GM21423 (cell line): ENCODE results near the gene USP15.

Experiments used
- ATAC-seq: cut with Tn5 transposase; IDR thresholded peaks from one replicate; pipeline ENCODE4 v1.9.1; 2021; ENCODE audit warnings: mild to moderate bottlenecking, moderate library complexity; ENCODE audit not compliant: unreplicated experiment

USP15 gene

DNA sequence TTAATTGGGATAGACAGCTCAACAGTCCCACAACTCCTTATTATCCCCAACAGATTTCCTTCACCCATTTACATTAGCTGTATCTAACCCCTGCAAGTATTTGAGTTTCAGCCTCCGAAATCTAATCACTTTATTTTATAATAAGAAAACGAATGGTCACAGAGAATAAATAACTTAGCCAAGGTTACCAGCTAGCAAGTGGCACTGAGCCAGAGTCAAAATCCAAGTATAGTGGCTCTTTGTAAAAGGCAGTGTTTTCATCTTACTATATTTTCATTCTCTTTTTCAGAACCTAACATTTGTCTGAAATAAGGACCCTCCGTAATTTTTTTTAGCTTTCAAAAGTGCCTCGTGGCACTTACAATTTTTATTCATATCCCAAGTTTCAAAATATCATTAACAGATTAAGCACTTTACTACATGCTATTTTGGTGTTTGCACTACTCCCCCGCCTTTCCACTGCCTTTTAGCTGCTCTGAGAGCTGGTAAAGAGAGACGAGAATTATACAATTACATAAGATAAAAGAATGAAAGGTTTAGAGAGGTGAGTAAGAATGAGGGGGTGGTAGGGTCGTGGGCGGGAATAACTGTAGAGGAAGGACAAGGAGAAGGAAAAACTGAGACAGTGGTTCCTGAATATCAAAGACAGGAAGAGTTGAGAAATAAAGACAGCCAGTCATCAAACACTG is 3.7 kb upstream of the USP15 start:
- no peak for ATAC-seq

DNA sequence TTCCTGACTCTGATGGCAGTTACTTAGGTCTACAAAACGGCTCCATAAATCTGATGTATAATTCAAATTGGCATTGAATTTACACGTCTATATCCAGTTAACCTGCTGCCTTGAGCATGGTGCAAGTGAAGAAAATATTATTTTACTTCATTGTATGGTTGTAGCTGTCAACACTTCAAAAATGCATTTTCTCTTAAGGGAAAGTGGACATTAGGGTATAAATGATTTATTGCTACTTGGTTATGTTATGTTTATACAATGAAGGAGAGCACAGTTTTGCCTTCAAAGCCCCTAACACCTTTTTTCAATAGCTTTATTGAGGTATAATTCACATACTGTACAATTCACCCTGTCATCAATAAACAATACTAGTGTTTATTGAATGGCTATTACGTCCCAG is 2.0 kb upstream of the USP15 start:
- ATAC-seq = no peak

DNA sequence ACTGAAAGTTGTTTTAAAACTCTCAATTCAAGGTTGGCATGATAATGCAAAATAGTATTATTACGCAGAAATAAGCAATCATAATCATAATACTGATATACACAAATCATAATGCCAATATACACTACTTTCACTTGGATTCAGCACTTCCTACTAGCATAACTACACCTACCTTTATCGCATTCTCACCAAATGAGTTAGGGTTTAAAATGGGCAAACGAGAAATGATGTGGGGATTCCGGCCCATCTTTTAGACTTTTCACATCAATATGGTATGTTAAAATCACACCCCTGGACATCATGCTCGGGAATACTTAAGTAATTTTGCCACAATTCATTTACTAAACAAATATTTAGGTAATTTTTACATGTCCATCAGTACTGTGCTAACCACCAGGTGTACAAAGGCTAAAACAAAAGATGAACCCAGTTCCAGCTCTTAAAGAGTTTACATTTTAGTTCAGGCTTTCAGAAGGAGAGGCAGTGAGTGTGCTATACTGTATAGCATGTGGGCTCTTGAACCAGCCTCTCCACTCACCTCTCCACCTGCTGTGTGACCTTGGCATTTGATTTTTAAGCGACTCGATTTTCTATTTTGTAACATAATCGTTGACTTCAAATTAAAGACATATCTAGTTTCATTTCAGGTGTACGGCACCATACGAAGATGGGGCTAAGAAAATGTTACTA is 1.1 kb upstream of the USP15 start:
- ATAC-seq = no peak

DNA sequence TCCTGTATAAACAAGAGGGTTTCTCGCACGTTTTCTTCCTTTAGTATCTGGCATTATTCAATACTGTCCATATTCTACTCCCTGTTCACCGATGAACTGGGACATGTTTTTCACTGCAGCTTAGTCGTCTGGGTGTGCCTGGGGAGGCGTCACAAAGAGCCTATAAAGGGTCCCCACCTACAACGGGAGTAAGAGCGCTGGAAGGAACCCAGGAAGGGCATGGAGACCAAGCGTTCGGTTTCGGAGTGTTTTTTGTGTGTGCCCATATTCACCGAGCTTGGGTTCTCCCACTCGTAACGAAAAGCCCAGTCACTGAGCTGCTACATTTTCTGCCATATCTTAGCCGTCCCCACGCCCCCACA is 592 bp upstream of the USP15 start:
- ATAC-seq = peak; percentile 7

DNA sequence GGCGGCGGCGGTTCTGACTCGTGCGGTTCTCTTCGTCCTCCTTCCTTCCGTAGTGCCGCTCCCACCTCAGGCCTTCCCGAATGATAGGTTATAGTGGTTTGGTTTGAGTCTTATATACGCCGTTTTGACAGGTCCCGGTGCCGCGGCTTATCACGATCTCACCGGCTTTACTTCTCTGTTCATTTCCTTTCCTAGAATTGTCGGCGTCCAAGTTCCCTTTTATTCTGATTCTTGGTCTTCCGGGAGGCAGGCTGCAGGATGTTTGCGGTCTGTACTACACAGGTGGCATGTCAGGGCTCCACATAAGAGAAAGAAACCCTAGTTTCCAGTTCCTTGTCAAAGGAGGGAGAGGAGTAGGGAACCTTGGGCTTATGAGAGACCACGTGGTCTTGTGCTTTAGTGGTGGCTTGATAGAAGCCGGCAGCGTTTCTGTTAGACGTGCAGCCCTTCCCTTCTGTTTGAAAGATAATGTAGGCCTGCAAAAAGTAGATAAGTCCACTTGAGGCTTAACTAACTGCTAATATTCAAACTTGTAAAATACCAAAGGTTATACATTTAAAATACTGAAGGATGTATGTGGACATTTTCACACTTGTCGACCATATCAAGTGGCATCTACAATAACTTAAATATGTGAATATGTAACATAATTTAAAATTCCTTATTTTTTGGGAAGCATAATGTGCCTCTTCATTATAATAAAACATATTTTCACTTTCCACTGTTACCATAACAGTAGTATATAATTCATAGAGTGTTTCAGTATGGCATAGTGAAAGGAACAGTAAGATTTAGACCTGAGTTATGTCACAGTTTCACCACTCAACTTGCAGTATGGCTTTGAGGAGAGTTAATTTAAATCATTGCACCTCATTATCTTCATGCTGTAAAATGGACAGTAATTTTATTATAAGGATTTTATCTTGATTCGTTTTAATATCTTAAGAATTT is 804 bp downstream of the USP15 start:
- ATAC-seq = peak; percentile 52

DNA sequence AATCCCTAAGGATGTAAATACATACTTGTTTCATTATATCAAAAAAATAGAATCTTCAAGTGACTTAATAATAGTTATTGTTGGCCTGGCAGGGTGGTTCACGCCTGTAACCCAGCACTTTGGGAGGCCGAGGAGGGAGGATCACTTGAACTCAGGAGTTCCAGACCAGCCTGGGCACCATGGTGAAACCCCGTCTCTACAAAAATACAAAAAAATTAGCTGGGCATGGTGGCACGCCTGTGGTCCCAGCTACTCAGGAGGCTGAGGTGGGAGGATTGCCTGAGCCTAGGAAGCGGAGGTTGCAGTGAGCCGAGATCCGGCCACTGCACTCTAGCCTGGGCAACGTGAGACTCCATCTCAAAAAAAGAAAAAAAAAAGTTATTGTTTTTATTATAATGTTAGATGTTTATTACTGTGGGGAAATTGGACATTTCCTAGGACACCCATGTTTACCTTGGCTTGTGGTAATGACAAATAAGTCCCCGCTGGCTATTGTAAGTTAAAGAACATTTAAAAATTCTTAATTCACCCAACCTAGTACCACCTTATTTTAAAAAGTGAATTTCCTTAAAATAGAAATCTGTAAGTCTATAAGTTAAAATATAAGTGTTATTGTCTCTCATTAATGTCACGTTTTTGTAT is 1.8 kb downstream of the USP15 start:
- no peak for ATAC-seq

DNA sequence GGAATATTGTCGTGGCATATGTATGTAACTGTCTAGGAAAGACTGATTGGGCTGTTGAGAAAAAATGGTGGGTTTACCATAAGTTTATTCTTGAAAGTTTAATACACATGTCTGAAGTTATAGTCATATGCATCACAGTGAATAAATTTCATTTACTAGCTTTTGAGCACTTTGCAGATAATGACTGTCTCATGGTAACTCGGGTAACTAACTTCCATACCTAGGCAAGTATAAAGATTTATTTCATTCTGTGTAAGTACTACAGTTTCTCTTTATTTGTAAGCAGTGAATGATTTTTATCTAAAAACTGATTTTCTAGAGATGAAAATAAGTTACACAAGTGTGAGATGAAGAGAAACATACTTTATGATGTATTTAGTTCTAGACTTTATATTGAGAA is 3.0 kb downstream of the USP15 start:
- ATAC-seq = no peak

DNA sequence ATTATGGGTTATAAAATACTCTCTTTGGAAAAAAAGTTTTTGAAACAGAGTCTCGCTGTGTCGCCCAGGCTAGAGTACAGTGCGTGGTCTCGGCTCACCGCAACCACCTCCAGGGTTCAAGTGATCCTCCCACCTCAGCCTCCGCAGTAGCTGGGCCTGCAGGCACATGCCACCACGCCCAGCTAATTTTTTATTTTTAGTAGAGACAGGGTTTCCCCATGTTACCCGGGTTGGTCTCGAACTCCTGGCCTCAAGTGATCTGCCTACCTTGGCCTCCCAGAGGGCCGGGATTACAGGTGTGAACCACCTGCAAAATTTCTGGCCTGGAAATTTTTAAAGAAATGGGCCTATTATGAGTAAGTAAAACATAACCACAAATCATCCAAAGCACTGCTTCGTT is 3.8 kb downstream of the USP15 start:
- no peak for ATAC-seq

DNA sequence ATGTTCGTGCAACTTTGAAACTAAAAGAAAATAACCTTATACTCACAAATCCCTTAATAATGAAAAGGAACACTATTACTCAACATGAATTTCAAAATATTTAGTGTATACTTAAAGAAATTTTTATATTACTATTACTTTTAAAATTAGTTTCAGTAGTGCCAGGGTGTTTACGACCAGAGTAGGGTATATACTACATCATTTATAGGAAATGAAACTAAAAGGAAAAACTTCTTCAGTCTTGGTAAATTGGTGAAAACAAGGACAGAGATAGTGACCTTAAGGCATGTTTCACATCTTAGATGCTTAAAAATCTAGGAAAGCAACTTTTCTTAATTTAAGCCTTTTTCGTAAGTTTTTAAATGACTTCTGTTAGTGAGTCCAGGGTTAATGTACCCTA is 4.5 kb downstream of the USP15 start:
- no peak for ATAC-seq

DNA sequence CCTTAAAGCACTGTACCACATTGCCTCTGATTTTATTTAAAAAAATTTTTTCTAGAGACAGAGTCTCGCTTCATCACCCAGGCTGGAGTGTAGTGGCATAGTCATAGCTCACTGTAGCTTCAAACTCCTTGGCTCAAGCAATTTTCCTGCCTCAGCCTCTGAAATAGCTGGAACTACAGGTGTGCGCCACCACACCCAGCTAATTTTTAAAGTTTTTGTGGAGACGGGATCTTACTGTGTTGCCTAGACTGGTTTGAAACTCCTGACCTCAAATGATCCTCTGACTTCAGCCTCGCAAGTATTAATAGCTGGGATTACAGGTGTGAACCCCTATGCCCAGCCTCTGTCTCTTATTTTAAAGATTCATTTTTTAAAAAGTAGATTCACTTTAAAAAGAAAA is 5.3 kb downstream of the USP15 start:
- ATAC-seq = no peak

DNA sequence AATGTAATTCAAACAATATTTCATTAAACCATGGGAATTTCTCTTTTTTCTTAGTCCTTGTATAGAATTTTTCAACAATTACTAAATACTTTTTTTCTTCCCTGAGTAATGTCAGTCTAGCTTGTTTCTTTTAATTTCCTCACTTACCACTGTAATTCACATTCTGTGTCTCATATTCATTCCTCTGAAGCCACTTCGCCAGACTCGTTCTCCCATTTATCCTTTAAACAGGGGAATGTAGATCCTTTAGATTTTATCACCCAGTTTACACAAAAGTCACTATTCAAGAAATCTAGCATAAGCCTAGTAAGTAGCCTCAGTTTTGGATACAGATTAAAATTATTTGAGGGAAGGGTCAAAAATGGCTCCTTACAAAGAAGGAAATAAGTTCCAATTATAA is 6.8 kb downstream of the USP15 start:
- no peak for ATAC-seq

DNA sequence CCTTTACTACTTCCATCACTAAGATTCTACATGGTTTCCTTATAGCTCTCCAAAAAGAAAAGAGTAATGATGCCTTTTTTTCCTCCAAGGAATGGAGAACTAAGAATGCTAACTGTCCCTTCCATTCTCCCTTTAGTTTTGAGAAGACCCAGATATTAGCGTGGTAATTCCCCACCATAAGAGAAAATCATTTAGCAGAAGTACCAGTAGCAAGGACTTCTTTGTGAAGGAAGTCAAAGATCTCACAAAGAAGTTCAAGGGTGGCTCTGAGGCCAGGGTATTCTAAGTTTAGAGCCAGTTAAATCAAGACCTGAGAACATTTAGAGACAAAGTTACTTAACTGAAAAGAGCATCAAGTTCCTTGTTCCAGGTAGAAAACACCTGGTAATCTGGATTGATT is 7.3 kb downstream of the USP15 start:
- peak; percentile 58 for ATAC-seq

DNA sequence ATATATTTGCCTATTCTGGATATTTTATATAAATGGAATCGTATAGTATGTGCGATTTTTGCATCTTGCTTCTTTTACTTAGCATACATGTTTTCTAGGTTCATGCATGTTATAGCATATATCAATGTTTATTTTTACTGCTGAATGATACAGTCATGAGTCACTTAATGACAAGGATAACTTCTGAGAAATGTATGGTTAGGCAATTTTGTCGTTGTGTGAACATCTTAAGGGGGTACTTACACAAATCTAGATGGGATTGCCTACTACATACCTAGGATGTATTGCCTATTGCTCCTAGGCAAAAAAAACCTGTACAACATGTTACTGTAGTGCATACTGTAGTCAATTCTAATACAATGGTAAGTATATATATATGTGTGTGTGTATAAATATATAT is 8.8 kb downstream of the USP15 start:
- no peak for ATAC-seq

DNA sequence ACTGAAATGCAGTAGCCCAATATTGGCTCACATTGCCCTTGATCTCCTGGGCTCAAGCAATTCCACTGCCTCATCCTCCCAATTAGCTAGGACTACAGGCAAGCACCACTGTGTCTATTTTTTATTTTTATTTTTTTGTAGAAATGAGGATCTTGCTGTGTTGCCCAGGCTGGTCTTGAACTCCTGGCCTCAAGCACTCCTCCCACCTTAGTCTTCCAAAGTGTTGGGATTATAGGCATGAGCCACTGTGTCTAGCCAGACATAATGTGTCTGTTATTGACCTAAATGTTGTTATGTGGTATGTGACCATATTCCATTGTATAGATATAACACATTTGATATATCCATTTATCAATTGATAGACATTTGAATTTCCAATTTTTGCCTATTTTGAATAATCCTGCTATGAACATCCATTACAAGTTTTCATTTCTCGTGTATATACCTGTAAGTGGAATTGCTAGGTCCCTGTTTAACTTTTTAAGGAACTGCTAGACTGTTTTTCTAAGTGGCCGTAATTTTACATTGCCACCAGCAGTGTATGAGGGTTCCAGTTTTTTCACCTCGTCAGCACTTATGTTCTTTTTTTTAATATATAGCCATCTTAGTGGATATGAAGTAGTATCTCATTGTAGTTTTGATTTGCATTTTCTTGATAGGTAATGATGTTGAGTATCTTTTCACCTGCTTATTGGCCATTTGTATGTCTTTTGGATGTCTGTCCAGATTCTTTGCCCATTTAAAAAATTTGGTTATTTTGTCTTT is 9.4 kb downstream of the USP15 start:
- ATAC-seq = no peak

DNA sequence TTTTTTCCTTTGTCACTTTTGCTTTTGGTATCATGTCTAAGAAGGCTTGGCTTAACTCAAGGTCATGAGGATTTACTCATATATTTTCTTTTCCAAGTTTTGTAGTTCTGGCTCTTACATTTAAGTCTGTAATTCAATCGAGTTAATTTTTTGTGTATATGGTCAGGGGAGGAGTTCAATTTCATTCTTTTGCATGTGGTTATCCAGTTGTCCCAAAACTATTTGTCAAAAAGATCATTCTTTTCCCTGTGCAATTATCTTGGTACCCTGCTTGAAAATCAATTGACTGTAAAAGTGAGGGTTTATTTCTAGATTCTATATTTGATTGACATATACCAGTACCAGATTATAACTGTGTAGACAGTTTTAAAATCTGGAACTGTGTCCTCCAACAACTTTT is 10.2 kb downstream of the USP15 start:
- no peak for ATAC-seq

DNA sequence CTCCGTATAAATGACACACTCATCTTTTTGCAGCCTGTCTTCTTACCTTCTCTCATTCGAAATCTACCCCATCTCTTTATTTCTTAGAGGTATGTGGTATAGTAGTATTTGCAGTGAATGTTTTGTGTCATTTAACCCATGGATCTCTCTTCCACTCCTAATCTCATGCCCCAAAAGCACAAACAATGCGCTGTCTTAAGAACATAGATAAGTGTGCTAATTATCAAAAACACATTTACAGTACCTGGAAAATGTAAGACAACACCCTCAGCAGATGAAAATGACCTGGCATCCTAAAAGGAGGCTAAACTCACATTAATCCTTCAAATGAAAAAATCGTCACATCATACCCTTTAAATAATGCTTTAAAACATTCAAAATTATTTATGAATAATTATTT is 10.7 kb downstream of the USP15 start:
- ATAC-seq = no peak

DNA sequence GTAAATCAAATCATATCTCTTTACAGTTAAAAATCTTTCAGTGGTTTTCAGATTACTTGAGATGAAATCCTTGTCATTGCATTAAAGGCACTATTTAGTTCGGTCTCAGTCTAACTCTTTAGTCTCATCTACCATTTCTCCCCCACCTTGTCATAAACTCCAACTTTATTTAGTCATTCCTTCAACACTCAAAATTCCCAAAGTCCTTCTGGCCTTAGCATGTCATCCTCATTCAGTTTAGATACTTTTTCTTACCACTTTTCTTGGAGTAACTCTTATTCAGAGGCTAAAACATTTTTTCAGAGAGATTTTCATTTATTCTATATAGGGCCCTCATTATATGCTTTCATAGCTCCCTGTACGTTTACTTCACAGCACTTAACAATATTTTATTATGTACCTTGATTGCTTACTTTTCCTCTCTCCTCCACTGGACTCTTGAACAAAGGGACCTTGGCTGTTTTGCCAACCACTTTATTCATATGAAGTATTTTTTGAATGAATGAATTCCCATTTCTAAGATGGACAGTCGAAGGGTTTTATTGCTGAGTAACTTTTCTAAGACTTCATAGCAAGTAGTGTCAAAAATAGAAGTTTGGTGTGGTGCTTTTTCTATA is 12.8 kb downstream of the USP15 start:
- no peak for ATAC-seq

DNA sequence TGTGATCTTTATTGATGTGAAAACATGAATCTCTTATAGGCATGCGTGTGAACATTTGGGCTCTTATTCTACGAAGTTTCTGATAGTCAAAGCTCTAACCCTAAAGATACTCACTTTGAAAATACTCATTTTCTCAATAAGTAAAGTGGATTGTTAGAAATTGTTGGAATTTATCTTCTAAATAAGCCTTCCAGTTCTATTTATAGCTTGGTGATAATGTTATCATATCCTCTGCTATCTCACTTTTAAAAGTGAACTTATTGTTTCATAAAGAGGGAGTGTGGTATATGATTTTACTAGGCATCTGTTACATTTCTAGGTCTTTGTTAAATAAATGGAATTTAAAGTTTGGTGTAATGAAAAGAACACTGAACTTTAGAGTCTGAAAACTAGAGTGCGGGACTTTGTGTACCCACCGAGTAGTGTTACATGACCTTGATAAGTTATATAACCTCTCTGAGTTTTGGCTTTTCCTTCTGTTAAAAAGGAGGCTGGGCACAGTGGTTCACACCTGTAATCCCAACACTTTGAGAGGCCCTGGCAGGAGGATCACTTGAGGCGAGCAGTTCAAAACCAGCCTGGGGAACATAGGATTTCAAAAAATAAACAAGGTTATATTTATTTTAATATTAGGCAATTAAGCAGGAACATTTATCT is 13.6 kb downstream of the USP15 start:
- no peak for ATAC-seq

DNA sequence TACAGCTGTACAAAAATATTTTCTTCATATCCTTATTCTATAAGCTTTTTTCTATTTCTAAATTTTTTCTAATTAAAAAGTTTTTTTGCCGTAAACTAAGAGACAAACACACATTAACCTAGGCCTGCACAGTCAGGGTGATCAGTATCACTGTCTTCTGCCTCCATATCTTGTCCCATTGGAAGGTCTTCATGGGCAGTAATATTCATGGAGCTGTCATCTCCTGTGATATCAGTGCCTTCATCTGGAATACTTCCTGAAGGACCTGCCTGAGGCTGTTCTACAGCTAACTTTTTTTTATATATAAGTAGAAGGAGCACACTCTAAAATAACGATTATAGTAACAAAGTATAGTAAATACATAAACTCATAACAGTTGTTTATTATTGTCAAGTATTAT is 17.8 kb downstream of the USP15 start:
- ATAC-seq = no peak

DNA sequence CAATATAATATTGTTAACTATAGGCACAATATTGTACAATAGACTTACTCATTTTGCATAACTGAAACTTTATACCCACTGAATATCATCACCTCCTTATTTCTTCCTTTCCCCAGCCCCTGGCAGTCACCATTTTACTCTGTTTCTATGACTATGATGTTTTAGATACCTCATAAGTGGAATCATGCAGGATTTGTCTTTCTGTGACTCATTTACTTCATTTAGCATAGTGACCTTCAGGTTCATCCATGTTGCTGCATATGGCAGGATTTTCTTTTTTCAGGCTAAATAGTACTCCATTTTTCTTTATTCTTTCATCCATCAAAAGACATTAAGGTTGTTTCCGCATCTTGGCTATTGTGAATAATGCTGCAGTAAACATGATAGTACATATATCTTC is 18.9 kb downstream of the USP15 start:
- ATAC-seq = no peak
